ENCODE measurements around the gene CCDC92B. TPM values are rescaled to one million over a fixed set of nuclear protein-coding genes. Genes with fewer than 3 reads are reported as not detected.
"Not testable (repeated sequence)": the region's sequence is repeated elsewhere in the genome, so short reads cannot be mapped to it uniquely, and the experiment has no call there.

The CCDC92B gene
- total RNA-seq, 2 experiments from 2014 or later: not detected

DNA sequence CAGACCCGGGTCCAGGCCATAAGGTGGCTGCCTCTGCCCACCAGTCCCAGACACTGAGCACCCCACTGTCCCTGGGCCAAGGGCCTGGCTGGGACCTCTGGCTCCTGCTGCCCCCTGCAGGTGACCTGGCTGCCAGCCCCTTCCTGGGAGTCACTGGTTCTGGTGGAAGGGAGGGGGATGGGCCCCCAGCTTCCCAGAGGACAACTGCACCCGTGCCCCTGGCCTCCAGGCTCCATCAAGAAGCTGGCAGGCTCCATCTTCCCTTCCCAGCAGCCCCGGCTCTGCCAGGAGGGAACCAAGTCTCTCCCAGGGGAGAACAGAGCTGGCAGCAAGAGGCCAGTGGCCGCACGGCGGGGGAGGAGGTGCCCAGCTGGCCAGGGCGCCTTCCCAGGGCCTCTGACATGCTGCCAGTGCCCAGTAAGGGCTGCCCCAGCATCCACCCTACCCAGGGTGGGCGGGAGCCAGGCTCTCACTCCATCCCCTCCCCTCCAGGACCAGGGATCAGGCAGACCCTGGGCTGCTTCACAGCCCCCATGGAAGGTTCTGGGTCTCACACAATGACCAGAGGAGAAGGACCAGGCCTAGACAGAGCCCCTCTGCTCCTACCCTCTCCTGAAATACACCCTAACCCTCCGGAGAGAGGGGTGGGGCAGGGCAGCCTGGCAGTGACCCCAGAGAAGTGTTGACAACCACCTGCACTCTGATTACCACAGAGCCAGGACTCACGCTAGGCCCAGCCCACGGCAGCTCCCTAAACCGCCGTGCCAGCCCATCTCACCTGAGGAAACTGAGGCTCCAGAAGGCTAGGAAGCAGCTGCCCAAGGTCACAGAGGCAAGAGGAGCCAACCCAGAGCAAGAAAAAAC, 41.5 kb downstream of the CCDC92B start:
- POLR2A ChIA-PET: no interaction called here
- CTCF ChIA-PET: no interaction called here

DNA sequence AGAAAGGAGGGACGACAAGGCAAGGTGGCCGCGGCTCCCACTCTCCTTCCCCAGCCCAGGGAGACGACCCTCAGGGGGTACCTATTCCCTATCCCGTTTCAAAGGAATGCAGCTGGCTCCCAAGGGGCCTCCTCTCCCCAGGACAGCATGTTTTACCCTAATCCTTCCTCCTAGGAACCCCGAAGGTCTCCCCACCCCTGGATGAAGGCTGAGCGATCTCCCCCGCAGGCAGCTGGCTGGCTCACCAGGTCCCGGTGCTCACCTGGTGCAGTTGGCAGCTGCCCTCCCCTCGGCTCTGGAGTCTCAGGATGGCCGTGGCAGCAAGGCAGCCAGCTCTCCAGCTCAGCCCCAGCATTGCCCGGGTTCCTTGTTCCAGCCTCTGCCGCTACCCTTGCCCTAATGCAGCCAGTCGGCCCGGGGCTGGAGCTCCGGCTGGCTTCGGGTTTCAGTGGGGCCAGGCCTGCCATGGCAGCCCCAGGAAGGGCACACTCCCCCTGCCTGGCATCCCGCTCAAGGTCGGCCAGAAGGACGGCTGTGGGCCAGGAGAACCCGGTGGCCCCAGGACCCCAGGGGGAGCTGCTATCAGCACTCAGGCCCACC, 42.4 kb downstream of the CCDC92B start:
- POLR2A ChIA-PET: no interaction called here
- CTCF ChIA-PET: no interaction called here

DNA sequence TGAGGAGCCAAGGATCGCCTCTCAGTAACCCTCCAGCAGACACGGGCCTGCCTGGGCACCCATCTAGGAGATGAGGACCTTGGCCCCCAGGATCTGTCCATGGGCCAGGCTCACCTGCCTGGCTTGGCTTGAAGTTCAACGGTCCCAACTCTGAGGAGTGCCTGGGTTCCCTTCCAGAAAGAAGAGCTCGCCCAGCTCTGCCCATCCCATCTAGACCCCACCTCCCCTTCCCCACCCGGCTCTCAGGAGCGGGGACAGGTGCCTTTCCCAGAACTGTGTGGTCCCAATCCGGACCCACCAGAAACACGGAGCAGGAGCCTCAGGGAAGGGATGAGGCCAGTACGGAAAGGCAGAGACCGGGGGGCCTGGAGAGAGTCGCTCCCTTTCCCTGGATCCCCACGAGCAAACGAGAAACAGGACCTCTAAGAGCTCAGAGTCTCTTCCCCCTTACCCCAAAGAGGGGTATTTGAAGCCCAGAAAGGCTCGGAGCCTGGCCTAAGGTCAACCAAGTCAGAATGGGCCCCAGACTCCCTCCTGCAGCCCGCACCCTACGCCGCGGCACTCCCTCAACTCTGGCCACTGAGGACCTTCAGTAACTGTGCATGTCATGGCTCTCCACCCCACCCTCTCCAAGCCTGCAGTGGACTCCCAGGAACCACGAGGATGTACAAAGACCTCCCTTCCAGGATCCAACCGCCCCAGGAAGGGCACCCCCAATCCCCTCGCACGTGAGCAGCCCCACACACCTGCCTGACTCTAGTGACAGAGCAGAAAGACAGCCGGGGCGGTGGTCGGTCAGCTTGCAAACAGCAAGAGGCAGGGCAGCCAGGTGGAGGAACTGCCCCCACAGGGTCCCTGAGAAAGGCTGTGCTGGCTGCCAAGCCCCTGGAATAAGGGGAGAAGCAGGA, 43.3 kb downstream of the CCDC92B start:
- ChIA-PET CTCF (no interaction called here), POLR2A (no interaction called here)

DNA sequence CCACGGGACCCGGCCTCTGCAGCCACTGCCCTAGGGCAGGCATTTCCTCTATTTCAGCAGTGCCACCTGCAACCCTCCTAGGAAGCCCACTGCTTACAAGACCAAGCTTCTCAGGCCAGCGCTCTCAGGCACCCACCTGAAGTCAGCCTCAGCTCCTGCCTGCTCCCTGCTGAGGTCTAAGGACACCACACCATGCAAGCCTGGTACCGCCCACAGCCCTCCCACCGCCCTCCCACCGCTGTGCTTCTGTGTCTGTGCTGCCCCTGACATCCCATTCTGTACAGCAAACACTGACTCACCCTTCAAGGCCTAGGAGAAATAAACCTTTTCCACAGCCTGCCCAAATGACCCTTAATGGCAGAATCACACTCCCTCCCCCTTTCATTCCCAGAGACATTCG, 44.2 kb downstream of the CCDC92B start:
- POLR2A ChIA-PET: no interaction called here

DNA sequence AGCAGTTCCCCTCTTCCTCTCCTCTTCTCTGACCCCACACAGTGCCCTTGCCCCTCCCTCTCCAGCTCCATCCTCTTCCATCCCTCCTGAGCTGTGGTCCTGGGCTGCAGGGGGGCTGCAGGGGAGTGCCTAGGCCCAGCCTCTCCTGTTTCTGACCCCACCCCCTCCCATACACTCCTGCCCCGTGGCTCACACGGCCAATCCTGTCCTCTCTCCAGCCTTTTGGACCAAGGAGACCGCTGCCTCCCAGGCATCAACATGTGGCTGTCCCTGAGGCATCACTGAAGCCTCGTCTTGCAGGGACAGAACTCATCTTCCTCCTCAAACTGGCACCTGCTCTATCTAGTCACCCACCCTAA, 44.6 kb downstream of the CCDC92B start:
- POLR2A ChIA-PET: no interaction called here
- CTCF ChIA-PET: interaction anchor here (0.6 kb wide), 1 partner anchor 962 kb away, joined by 3 read pairs; no protein-coding TSS in a partner anchor

More for the DNA sequence above, 44.2 kb downstream of the CCDC92B start:
- CTCF ChIA-PET: interaction anchor here (0.6 kb wide), 1 partner anchor 962 kb away, joined by 3 read pairs; no protein-coding TSS in a partner anchor

DNA sequence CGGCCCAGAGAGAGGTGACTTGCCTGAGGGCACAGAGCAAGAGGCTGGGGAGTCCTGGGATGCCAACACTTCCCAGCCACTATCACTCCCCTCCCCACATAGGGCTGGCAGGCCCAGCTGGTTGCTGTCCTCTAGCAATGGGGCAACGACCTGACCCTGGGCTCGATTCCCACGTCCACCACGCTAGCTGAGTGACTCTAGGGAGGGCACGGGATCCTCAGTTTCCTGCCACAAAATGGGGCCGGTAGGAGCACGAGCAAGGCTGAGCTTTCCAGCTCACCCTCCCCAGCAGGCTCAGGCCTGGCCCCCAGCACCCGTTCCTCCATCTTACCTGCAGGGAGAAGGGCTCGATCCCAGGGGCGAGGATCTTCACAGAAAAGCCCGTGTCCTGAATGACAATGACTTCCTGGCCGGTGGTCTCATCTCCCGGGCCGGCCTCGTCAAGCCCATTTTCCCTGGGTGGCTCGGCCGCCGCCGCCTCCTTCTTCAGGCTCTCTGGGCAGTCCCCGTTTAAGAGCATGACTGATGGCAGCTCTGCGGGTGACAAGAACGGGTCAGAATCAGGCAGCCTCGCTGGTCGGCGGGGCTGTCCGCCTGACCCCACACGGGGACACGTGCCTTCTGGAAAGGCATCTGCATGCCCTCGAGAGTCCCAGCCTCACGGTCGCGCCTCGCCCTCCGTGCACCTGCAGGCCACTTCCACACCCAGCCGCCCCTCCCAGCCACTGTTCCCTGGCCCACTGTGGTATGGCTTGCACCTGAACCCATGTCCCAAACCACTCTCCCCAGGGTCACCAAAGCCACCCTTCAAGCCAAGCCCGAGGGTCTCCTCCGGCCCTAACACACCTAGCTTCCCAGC, 45.2 kb downstream of the CCDC92B start:
- ChIA-PET CTCF (interaction anchor here (0.6 kb wide), 1 partner anchor 963 kb away, joined by 3 read pairs; no protein-coding TSS in a partner anchor), POLR2A (no interaction called here)

DNA sequence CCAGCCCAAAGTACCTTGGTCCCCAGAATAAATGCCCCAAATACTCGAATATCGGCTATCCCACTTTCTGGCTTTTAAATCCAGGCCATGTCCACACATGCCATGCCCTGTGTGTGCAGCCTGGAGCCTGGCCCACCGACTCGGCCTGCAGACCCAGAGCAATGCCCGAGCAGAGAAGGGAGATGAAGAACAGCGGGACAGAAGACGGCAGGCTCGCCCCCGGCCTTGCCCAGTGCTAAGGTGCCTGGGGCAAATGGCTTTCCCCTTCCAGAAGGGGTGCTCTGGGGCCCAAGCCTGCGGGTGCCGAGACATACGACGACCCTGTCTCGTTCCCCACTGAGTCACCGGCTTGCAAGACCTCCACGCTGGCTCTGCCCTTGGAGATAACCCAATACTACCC, 45.8 kb downstream of the CCDC92B start:
- CTCF ChIA-PET: no interaction called here
- POLR2A ChIA-PET: no interaction called here

DNA sequence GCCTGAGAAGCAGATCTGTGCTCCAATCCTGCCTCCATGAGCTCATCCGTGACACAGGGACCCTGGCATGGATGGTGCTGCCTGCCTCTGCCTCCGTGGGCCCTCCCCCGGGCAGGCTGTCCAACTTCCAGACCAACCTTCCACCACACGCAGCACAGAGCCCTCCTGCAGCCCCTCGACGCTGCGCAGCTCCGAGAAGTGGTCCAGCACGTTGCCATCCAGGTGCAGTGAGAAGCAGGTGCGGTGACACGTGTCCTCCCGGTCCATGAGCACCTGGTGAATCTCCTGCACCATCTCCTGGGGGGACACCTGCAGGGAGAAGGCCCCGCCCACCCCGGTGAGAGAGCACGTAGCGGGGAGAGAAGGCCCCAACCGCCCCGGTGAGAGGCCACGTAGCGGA, 46.3 kb downstream of the CCDC92B start:
- ChIA-PET CTCF (no interaction called here), POLR2A (interaction anchor here (0.7 kb wide), 1 partner anchor 101 kb away, joined by 3 read pairs; no protein-coding TSS in a partner anchor)

DNA sequence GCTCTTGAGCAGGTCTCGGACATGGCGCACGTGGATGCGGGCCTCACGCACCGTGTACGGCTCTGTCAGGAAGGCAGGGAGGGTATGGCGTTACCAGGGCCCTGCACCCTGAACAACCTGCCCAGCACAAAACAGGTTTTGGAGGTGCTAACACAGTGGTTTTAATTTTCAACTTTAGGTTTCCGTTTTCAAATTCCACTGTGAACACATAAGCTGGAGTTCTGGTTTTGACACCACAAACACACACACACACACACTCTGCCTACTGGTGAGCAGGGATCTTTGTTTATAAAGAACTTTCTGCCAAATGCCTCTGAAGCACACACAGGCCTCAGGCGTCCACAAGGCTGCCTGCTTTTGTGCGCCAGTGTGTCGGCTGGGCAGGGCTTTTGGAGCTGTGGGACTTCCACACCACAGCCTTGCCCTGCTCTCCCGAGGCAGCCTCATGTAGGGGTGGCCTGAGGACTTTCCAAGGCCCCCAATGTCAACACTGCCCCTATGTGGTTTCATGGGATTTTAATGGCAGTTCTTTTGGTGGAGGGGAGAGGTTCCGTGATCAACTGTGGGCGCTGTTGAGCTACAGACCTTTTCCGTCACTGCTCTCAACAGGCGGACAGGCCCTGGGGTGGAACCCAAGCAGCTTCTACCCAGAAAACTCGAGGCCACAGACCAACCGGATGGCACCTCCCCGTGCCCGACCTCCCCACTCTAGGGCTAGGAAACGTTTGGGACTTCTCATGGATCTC, 47.3 kb downstream of the CCDC92B start:
- CTCF ChIA-PET: no interaction called here
- POLR2A ChIA-PET: interaction anchor here (0.7 kb wide), 1 partner anchor 100 kb away, joined by 3 read pairs; no protein-coding TSS in a partner anchor

DNA sequence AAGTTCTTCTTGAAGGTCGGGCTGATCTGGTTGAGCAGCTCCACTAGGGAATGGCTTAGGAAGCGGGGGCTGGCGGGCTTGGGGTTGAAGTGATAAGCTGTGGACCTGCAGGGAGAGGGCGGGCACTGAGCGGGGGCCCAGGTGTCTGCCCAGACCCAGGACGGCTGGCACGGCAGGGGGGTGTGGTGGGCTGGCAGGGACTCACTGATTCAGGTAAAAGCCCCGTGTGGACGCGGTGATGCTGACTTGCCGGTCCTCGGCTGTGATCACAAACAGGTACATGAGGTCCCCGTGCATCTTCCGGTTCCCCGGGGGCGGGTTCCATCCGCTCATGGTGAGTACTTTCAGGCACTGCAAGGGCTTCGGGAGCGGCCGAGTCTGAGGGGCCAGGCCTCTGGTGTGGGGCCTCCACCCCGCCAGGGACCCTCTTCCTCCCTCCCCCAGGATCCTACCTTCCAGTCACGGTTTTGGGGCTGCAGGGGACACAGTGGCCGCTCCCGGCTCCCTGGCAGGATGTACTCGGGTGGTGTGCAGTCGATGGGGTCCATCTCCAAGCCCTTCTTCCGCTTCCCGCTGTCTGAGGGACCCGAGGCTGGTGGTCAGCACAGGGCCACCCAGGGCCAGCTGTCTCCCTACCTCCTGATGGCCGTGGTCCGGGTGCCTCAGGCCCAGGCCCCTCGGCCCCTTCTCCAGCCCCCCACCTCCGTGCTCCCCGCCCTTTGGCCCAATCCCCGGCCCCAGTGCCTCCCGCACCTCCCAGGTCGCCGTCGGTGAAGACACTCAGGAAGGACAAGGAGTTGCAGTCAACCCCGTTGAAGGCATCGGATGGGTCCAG, 48.1 kb downstream of the CCDC92B start:
- CTCF ChIA-PET: no interaction called here
- POLR2A ChIA-PET: no interaction called here

DNA sequence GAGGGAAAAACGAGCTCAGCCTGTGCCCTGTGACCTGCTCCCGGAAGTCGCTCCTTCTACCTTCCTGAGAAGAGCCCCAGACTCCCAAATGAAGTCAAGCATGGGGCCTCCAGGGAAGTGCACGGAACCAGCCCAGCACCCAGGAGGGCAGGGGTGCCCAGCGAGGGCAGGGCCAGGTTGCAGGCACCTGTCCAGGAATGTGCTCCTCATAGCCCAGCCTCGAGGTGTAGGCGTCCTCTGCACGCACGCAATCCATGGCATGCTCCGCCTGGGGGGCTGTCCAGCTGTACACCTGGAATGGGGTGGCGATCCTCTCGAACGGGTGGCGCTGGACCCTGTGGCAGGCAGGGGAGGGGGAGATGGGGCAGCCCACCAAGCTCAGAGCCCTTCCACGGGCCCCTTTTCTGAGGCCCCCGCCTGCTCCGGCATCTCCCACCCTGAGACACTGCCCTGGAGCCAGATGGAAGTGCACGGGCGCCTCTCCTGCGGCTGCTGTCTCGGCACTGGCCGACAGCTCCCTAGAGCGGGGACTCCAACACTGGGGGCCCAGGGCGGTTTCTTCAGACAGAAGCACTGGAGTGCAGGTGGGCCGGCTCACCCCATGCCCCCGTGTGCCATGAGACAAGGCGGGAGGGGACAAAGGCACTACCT, 48.8 kb downstream of the CCDC92B start:
- CTCF ChIA-PET: no interaction called here
- POLR2A ChIA-PET: no interaction called here

DNA sequence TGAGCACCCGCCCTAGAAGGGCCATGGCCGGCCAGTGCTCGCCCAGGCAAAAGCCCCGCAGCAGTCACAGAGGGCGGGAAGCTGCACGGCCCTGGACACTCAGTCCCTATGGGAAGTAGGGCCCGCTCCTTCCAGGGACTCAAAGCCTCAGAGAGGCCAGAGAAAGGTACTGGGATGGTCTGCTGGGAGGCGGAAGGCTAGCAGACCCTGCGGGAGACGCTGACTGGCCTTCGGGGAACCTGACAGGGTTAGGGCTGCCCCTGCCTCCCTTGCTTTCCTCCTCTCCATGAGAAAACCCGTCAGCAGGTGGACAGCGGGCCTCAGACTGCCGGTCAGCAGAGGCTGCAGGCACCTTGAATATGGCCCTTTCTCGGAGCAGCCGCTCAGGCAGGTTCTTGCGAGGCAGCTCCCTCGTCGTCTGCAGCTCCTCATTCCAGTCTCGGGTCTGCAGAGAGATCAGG, 49.4 kb downstream of the CCDC92B start:
- CTCF ChIA-PET: no interaction called here
- POLR2A ChIA-PET: no interaction called here

DNA sequence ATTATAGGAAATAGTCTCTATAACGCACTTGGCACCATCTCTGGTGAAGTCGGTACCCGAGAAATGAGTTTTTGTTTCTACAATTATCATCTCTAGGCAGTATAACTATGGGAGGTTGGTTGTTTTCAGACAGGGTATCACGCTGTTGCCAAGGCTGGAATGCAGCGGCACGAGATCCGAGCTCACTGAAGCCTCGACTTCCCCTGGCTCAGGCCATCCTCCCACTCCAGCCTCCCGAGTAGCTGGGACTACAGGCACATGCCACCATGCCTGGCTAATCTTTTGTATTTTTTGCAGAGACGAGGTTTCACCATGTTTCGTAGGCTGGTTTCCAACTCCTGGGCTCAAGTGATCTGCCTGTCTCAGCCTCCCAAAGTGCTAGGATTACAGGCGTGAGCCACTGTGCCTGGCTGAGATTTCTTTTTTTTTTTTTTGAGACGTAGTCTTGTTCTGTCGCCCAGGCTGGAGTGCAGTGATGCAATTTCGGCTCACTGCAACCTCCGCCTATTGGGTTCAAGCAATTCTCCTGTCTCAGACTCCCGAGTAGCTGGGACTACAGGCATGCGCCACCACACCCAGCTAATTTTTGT, 50.1 kb downstream of the CCDC92B start:
- CTCF ChIA-PET, POLR2A ChIA-PET: not testable (repeated sequence)

DNA sequence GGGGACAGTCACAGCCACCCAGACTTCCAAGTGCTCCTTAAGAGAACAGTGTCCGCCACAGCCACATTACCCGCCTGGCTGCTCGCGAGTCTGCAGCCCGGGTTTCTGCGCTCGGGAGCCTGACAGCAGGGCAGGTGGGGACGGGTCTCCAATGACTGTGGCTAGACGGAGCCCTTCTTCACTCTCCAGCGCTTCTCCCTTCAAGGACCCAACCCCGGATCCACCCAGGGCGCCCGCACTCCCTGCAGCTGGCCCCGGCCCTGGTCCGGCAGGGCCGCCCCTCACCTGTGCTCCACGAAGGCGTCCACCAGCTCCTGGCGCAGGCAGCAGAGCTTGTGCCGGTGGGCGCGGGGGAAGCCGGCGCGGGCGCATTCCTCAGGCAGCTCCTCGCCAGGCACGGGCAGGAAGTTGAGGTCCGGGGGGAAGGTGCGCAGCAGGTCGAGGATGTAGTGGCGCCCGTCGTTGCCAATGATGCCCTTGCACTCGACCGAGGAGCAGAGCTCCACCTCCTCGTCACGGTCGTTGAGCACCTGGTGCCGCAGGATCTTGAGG, 51.8 kb downstream of the CCDC92B start:
- CTCF ChIA-PET: interaction anchor here (0.6 kb wide), 1 partner anchor 306 kb away, joined by 3 read pairs; no protein-coding TSS in a partner anchor
- POLR2A ChIA-PET: interaction anchor here (0.5 kb wide), 1 partner anchor 233 kb away, joined by 5 read pairs; no protein-coding TSS in a partner anchor

DNA sequence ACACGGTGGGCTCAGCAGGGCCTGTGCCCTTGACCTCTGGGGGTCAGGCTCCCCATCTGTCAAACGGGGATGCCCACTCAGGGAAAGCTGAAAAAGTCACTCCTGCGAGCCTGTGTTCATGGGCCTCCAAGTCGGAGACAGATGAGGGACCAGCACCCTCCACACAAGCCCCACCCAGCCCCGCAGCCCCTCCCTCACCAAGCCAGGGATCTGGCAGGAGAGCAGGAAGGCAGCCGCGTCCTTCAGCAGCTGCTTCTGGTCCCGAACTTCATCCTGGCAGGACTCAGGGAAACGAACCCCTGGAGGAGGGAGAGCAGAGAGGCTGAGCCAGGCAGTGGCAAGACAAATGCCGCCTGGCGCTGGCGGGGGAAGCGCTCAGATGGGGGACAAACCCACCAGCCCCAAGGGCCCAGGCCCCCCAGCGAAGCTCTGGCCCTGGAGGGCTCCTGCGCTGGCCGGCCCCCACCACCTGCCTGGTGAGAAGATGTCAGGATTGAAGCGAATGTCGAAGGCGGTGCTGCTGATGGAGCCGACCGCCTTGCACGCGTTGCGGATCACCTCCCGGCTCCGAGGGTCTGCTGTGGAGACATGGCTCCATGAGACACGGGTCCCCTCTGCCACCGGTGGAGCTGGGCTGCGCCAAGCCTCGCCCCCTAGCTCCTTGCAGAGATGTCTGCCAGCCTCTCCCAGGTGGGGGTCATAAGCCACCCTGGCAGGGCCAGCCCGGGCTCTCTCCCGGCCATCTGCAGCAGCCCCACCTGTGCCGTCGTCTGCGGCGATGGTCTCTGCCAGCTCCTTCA, 53.3 kb downstream of the CCDC92B start:
- ChIA-PET POLR2A (no interaction called here), CTCF (interaction anchor here (0.7 to 0.8 kb wide), 2 partner anchors 10 to 83 kb away, joined by 3 read pairs; no protein-coding TSS in a partner anchor)
